Stromal cell of bone marrow (primary cell): ENCODE data around the gene LCE1F.
A peak's percentile ranks its signal among the peaks of the same experiment; 100 is the strongest.

ENCODE experiments used
- DNase-seq: peaks from one replicate; pipeline ENCODE4 v3.0.0-alpha.2; 2012; ENCODE audit warnings: low read depth

Gene LCE1F

GRCh38 chr1:152774875-152775274 lies at the start of gene LCE1F:
TSS of gene LCE1F (plus strand) at chr1:152775140. CDS start at chr1:152776372, 1,232 bp downstream.
- no peak for DNase-seq

GRCh38 chr1:152725261-152725660 lies 49.7 kb upstream of the LCE1F start:
- DNase-seq: no peak

GRCh38 chr1:152728986-152729385 lies 46.0 kb upstream of the LCE1F start:
- no peak for DNase-seq

- DNase-seq: no peak
Observed at GRCh38 chr1:152735648-152736047, 39.3 kb upstream of the LCE1F start.

DNA sequence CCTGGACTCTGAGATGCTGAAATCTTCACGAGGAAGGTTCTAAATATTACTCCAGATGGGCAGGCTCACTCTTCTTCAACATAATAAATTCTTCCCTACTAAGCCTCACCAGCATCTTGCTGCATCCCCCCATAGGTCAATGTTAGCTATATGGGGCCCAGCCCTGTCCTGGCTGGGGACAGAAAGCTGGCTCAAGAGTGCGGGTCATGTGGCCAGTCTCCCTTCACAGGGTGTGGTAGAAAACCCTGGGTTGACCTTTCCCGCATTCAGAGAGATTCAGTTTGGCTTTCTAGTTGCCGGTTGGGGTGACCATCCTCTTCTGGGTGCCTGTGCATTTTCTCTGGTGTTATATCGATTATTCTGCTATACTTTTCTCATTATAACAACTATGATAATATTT lies 36.9 kb upstream of the LCE1F start:
- DNase-seq: no peak

DNA sequence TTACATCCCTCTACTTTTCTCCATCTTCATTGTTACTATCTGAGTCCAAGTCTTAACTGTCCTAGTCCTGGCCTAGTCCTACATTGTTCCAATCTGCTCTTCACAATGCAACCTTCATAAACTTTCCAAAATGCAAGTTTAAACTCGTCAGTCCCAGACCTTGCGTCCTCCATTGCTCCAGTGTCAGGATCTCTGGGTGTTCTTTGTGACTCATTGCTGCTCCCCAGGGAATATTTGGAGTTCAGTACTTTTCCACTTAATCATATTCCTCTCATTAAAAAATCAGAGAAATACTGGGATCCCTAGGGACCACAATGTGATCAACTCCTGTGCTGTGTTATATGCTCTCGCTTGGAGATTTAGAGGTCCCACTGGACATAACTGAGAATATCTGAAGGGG lies 35.1 kb upstream of the LCE1F start:
- no peak for DNase-seq

DNA sequence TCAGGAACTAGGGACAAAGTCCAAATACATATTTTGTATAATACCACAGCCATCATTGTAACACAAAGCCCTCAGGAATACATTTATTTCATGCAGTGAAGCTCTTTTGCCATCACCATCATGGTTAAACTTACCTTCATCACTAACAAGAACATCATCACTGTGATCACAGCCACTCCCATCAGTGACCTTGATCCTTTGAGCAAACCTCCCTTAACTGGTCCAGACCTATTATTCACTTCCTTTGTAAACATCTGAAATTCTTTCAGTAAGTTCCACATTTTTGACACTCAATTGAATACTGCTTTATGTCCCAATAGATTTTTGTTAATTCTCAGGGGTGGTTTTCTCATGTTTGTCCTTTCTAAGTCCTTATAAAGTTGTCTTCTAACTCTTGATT lies 33.3 kb upstream of the LCE1F start:
- DNase-seq: no peak

GRCh38 chr1:152743371-152744145 lies 31.4 kb upstream of the LCE1F start:
- no peak for DNase-seq

DNA sequence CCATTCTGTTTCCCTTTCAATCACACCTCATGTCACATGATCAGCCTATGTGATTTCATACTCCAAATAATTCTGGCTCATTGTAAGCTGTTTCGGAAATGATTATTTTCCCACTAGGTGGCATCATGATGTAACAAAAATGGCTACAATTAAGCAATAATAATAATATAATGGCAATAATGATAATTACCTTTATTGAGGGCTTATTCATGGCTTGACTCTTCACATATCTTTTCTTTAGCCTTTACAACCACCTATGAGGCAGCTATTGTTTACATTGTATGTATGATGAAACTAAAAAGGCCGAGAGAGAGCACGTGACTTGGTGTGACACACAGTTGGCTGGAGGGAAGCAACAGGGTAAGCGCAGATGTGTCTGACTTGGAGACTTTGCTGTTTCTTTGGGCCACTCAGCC lies 29.6 kb upstream of the LCE1F start:
- no peak for DNase-seq

- no peak for DNase-seq
Observed at GRCh38 chr1:152745765-152746444, 29.0 kb upstream of the LCE1F start.

GRCh38 chr1:152747831-152748230 lies 27.1 kb upstream of the LCE1F start:
- DNase-seq: no peak

DNA sequence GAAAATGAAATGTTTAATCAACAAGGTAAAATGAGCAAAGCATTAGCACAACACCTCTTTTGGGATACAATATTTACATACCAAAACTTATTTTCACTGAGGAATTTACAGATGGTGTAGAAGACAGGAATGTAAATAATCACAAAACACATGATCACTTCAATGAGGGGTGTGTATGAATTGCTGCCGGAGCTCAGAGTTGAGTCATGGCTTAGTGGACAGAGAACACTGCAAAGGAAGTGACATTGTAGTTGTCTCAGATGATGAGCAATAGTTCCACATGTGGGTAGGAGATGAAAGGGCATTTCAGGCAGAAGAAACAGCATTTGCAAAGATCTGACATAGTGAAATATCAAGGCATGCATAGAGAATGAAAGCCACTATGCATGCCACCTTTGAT lies 22.7 kb upstream of the LCE1F start:
- DNase-seq: peak; percentile 18

GRCh38 chr1:152753586-152753985 lies 21.4 kb upstream of the LCE1F start:
- no peak for DNase-seq

DNA sequence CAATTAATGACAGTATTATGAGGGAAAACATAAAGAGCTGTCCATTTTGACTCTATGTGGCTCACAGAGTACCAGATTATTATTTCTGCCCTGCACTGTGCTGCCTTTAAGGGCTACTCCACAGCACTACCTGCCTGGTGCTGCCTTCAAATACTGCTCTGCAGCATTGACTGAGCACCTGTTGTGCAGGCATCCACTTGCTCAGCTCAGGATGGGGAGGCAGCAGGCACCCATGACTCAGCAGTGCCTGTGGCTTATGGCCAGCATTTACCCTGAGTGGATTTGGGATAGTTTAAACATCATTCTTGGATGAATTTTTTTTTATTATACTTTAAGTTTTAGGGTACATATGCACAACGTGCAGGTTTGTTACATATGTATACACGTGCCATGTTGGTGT lies 18.1 kb upstream of the LCE1F start:
- DNase-seq: no peak

DNA sequence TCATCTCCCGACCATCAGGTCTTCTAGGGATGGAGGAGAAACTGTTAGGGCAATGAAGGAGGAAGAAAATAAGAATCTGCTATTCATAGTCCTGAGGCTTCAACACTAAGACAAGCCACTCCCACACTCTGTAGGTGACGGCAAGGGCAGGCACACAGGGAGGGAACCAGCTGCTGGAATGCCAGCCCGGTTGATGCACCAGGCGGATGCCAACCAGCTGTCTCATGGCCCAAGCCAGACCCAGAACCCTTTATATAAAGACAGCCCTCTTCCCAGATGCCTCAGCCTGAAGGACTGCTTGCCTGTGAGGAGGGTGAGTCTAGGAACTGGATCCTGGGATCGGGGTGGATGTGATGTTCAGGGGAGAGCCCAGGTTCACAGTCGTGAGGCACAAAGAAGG lies 17.2 kb upstream of the LCE1F start, which contains the start of gene KPRP:
Gene KPRP (plus strand): TSS at position 279 of the 400 bp plus-strand sequence. CDS start 1,564 bp downstream, outside the sequence.
- no peak for DNase-seq

DNA sequence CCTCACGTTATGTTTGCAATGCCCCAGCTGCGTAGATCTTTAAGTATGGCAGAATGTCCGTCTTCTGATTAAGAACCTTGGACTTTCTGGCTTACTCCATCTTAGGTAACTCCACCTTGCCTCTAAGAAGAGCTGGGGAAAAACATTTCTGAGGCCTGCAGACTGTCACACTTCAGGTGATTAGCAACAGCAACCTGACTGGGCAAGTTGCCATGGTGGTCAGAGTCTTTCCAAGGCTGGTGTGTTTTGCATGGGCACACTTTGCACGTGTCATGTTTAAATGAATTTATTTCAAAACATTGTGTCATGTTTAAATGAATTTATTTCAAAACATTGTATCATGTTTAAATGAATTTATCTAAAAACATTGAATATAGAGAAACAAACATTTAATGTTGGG lies 16.3 kb upstream of the LCE1F start:
- no peak for DNase-seq

DNA sequence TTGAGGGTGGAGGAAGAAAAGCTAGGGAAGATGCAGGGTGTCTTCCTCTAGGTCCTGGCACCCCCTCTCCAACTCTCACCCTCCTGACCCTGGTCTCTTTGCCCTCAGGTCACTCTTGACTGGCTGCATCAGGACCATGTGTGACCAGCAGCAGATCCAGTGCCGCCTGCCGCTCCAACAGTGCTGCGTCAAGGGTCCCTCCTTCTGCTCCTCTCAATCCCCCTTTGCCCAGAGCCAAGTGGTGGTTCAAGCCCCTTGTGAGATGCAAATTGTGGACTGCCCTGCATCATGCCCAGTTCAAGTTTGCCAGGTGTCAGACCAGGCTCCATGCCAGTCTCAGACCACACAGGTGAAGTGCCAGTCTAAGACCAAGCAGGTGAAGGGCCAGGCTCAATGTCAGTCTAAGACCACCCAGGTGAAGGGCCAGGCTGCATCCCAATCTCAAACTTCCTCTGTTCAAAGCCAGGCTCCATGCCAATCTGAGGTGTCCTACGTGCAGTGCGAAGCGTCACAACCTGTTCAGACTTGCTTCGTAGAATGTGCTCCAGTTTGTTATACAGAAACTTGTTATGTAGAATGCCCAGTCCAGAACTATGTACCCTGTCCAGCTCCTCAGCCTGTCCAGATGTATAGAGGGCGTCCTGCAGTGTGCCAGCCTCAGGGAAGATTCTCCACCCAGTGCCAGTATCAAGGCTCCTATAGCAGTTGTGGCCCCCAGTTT lies 15.3 kb upstream of the LCE1F start:
- DNase-seq: no peak

DNA sequence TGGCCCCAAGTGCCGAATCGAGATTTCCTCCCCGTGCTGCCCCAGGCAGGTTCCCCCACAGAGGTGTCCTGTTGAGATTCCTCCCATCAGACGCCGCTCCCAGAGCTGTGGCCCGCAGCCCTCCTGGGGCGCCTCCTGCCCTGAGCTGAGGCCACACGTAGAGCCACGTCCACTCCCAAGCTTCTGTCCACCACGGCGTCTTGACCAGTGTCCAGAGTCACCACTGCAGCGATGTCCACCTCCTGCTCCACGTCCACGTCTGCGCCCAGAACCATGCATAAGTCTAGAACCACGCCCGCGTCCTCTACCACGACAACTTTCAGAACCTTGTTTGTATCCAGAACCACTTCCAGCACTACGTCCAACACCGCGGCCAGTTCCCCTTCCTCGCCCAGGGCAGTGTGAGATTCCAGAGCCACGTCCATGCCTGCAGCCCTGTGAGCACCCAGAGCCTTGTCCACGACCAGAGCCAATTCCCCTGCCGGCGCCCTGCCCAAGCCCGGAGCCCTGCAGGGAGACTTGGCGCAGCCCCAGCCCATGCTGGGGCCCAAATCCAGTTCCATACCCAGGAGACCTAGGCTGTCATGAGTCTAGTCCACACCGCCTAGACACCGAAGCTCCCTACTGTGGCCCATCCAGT lies 14.3 kb upstream of the LCE1F start:
- DNase-seq: no peak

GRCh38 chr1:152761609-152762213 lies 13.2 kb upstream of the LCE1F start:
- no peak for DNase-seq

GRCh38 chr1:152768847-152769533 lies 6.0 kb upstream of the LCE1F start:
- peak; percentile 9 for DNase-seq

DNA sequence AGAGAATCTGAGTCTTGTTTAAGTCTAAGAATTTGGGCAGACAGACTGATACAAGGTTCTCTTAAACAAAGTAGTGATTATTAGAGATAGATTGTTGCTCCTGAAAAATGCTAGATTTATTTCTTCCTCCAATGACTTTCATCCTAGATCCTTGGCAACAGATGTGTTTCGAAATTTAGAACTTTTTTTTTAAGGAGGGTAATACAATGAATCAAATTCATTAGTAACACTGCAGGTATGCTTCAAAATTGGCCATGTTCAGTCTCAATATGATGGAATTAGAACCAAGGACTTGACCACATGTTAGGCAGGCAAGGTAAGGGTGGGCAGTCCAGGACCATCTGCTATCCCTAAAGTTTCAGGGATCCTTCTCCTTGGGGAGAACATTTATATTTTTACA lies 4.5 kb upstream of the LCE1F start:
- no peak for DNase-seq
